Neuronal stem cell (in vitro differentiated cells): ENCODE results near the gene PCF11.

ENCODE experiments used
- DNase-seq: peaks from one replicate; pipeline ENCODE4 v3.0.0-alpha.2; 2013; ENCODE audit warnings: low spot score
- H2AFZ ChIP-seq: one replicate; pipeline ENCODE4 v1.6.1; 2013; ENCODE audit warnings: mild to moderate bottlenecking, low read length, inconsistent platforms
- H2AK5ac ChIP-seq: 2 replicates; pipeline ENCODE4 v1.6.1; 2013; ENCODE audit warnings: low read depth, mild to moderate bottlenecking, inconsistent platforms, low read length, moderate library complexity, mixed read lengths
- H2BK120ac ChIP-seq: 2 replicates; pipeline ENCODE4 v1.6.1; 2013; ENCODE audit warnings: low read depth, mild to moderate bottlenecking, inconsistent platforms, low read length, moderate library complexity, mixed read lengths
- H2BK12ac ChIP-seq: one replicate; pipeline ENCODE4 v1.6.1; 2013; ENCODE audit warnings: low read length, inconsistent platforms
- H2BK15ac ChIP-seq: 2 replicates; pipeline ENCODE4 v1.6.1; 2013; ENCODE audit warnings: mild to moderate bottlenecking, low read length, inconsistent platforms, mixed read lengths
- H2BK5ac ChIP-seq: one replicate; pipeline ENCODE4 v1.6.1; 2013; ENCODE audit warnings: inconsistent platforms, mild to moderate bottlenecking, low read length, moderate library complexity
- H3K14ac ChIP-seq: one replicate; pipeline ENCODE4 v1.6.1; 2013; ENCODE audit warnings: low read length, inconsistent platforms
- H3K18ac ChIP-seq: 2 replicates; pipeline ENCODE4 v1.6.1; 2013; ENCODE audit warnings: low read length, inconsistent platforms
- H3K23ac ChIP-seq: 2 replicates; pipeline ENCODE4 v1.6.1; 2013; ENCODE audit warnings: low read depth, mild to moderate bottlenecking, mixed read lengths, low read length, inconsistent platforms; ENCODE audit not compliant: poor library complexity
- H3K27ac ChIP-seq: replicated peaks from 3 replicates; pipeline ENCODE4 v1.5.1; 2013; ENCODE audit warnings: low read length, inconsistent platforms
- H3K27me3 ChIP-seq, 3 experiments: 2 replicates each; pipeline ENCODE4 v1.6.1; 2013; ENCODE audit warnings: low read length in 3 of 3, mild to moderate bottlenecking in 2 of 3, inconsistent platforms in 1 of 3, low read depth in 1 of 3, mixed read lengths in 1 of 3, moderate library complexity in 1 of 3; ENCODE audit not compliant: control insufficient read depth in 3 of 3, insufficient read depth in 3 of 3
- H3K36me3 ChIP-seq, 2 donors: replicated peaks in 1 of 2; 2 replicates each; pipeline ENCODE4 v1.6.1; 2013; ENCODE audit warnings: low read length in 2 of 2; ENCODE audit not compliant: control insufficient read depth in 2 of 2, insufficient read depth in 2 of 2
- H3K4ac ChIP-seq: 2 replicates; pipeline ENCODE4 v1.6.1; 2013; ENCODE audit warnings: inconsistent platforms, mild to moderate bottlenecking, low read length, moderate library complexity
- H3K4me1 ChIP-seq, 2 donors: 1 replicate in 1 of 2; 2 replicates in 1 of 2; pipeline ENCODE4 v1.6.1; 2013; ENCODE audit warnings: low read length in 2 of 2, low read depth in 1 of 2; ENCODE audit not compliant: control insufficient read depth in 2 of 2, insufficient read depth in 1 of 2
- H3K4me2 ChIP-seq: one replicate; pipeline ENCODE4 v1.6.1; 2013; ENCODE audit warnings: mild to moderate bottlenecking, low read length, inconsistent platforms; ENCODE audit not compliant: insufficient read depth, poor library complexity, severe bottlenecking
- H3K4me3 ChIP-seq, 2 donors: 2 replicates each; pipeline ENCODE4 v1.5.1; 2013; ENCODE audit warnings: low read length in 2 of 2, mild to moderate bottlenecking in 2 of 2, inconsistent platforms in 1 of 2, moderate library complexity in 1 of 2
- H3K79me1 ChIP-seq: one replicate; pipeline ENCODE4 v1.6.1; 2013; ENCODE audit warnings: low read depth, mild to moderate bottlenecking, inconsistent platforms, low read length, moderate library complexity
- H3K9ac ChIP-seq: one replicate; pipeline ENCODE4 v1.6.1; 2013; ENCODE audit warnings: mild to moderate bottlenecking, low read depth, low read length, inconsistent platforms; ENCODE audit not compliant: poor library complexity
- H3K9me3 ChIP-seq, 2 donors: replicated peaks in 1 of 2; 2 replicates each; pipeline versions ENCODE3 to v1.6.1; 2013; ENCODE audit warnings: low read length in 2 of 2, mild to moderate bottlenecking in 2 of 2, inconsistent platforms in 1 of 2, low read depth in 1 of 2, mixed read lengths in 1 of 2, moderate library complexity in 1 of 2; ENCODE audit not compliant: control insufficient read depth in 2 of 2, insufficient read depth in 1 of 2
- H4K8ac ChIP-seq: one replicate; pipeline ENCODE4 v1.6.1; 2013; ENCODE audit warnings: low read depth, mild to moderate bottlenecking, inconsistent platforms, low read length, moderate library complexity
- H4K91ac ChIP-seq: one replicate; pipeline ENCODE4 v1.6.1; 2013; ENCODE audit warnings: low read length, low read depth, mild to moderate bottlenecking, inconsistent platforms; ENCODE audit not compliant: poor library complexity
- WGBS, 2 donors: extraction: QIAGEN DNeasy Blood & Tissue Kit; methylation state at CpG; one replicate each; pipeline ENCODE4 v1.1.7; 2013; ENCODE audit warnings: missing lambda C conversion rate in 2 of 2, mixed read lengths in 1 of 2; ENCODE audit not compliant: insufficient read length in 2 of 2, insufficient replicate concordance in 1 of 2; ENCODE audit errors: extremely low coverage in 2 of 2; 5-methylcytosine and 5-hydroxymethylcytosine counted together

Gene PCF11

DNA sequence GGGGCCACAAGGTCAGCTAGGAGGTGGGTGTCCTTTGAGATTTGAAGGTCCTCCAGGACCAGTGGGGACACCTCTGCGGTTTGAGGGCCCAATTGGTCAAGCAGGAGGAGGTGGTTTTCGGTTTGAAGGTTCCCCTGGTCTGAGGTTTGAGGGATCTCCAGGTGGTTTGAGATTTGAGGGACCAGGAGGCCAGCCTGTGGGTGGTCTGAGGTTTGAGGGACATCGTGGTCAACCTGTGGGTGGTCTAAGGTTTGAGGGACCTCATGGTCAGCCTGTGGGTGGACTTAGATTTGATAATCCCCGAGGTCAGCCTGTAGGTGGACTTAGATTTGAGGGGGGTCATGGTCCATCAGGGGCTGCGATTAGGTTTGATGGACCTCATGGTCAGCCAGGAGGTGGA, 11.8 kb downstream of the PCF11 start:
- Histone ChIP-seq H3K4me3 (no peak overlapping the region), H2BK15ac (no peak overlapping the region), H3K27ac (no peak overlapping the region), H2AK5ac (no peak overlapping the region), H4K8ac (no peak overlapping the region), H3K14ac (no peak overlapping the region), H4K91ac (no peak overlapping the region), H3K36me3 (peaks cover 34 to 100% of the 10 kb centered on the region in 2 donors), H2BK120ac (no peak overlapping the region), H3K18ac (no peak overlapping the region), H3K4ac (no peak overlapping the region), H2AFZ (no peak overlapping the region), H3K27me3 (no peaks in the 10 kb centered on the region), H3K79me1 (no peaks in the 10 kb centered on the region), H3K9me3 (peaks cover 2 to 15% of the 10 kb centered on the region in 2 donors), H3K4me2 (no peak overlapping the region), H3K4me1 (no peaks in the 10 kb centered on the region), H2BK5ac (no peak overlapping the region), H3K23ac (no peak overlapping the region), H2BK12ac (no peak overlapping the region), H3K9ac (no peak overlapping the region)
- no CpG with 5 or more reads among the region's 5 CpGs for WGBS, 2 donors
- no peak for DNase-seq

DNA sequence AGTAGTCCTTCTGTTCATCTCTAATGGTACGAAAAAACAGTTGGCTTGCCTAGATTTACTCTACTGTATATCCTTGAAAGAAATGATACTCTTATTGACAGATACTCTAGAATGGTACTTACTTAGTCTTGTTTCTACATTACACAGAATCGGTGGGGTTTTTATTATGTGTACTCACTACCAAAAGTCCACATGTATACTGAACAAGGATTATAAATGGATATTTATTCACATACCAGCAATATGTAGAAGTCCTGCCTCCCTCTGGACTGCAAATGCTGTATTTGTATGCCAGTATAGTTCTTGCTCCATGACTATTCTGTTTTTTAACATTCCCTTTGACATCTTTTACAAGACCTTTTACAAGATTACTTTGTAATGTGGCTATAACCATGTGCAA, 13.9 kb downstream of the PCF11 start:
- Histone ChIP-seq H3K79me1 (no peaks in the 10 kb centered on the region), H3K4me3 (no peak overlapping the region), H4K91ac (no peak overlapping the region), H2BK12ac (no peak overlapping the region), H2AK5ac (no peak overlapping the region), H3K27me3 (no peaks in the 10 kb centered on the region), H3K9me3 (peaks cover 2 to 15% of the 10 kb centered on the region in 2 donors), H3K18ac (no peak overlapping the region), H2BK5ac (no peak overlapping the region), H2BK120ac (no peak overlapping the region), H2BK15ac (no peak overlapping the region), H3K4me1 (no peaks in the 10 kb centered on the region), H3K4me2 (no peak overlapping the region), H3K9ac (no peak overlapping the region), H3K27ac (no peak overlapping the region), H2AFZ (no peak overlapping the region), H3K14ac (no peak overlapping the region), H4K8ac (no peak overlapping the region), H3K4ac (no peak overlapping the region), H3K36me3 (peaks cover 30 to 100% of the 10 kb centered on the region in 2 donors), H3K23ac (no peak overlapping the region)
- no CpG with 5 or more reads among the region's 2 CpGs for WGBS, 2 donors
- DNase-seq = no peak

DNA sequence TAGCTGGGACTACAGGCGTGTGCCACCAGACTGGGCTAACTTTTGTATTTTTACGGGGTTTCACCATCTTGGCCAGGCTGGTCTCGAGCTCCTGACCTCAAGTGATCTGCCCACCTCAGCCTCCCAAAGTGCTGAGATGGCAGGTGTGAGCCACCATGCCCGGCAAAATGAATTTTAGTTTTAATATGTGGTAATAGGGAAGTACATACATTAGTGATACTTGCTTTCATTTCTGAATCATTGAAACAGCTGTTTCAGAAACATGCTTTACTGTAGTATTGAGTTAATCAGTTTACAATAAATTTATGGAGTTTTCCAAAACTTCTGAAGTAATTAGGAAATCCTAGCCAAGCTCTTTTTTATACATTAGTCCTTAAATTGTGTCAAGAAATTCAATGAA, 15.6 kb downstream of the PCF11 start:
- no CpG with 5 or more reads among the region's 4 CpGs for WGBS, 2 donors
- Histone ChIP-seq H4K8ac (no peak overlapping the region), H2BK5ac (no peak overlapping the region), H3K4me3 (no peak overlapping the region), H3K4ac (no peak overlapping the region), H2BK15ac (no peak overlapping the region), H2BK120ac (no peak overlapping the region), H2AK5ac (no peak overlapping the region), H3K9me3 (peaks cover 2 to 13% of the 10 kb centered on the region in 2 donors), H3K4me2 (no peak overlapping the region), H3K18ac (no peak overlapping the region), H4K91ac (no peak overlapping the region), H3K79me1 (no peaks in the 10 kb centered on the region), H3K27ac (no peak overlapping the region), H3K36me3 (peaks cover 20 to 100% of the 10 kb centered on the region in 2 donors), H3K9ac (no peak overlapping the region), H3K23ac (no peak overlapping the region), H3K4me1 (no peaks in the 10 kb centered on the region), H3K27me3 (no peaks in the 10 kb centered on the region), H2BK12ac (no peak overlapping the region), H3K14ac (no peak overlapping the region), H2AFZ (no peak overlapping the region)
- DNase-seq = no peak

DNA sequence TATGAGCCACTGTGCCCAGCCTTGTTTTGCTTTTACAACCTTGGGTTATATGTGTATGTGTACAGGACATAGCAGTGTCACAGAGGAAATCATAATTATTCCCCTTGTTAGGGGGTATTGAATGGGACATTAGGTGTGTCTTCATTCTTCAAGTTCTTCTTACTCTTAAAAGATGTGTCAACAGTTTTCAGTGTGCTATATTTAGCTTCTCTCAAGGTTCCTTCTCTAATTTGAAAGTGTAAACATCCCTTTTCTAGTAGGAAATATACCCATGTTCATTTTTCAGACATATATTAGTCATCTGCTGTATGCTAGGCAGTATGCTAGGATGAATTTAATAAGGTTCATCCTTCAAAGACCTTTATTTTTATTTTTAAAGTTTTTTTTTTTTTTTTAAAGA, 17.1 kb downstream of the PCF11 start:
- H4K8ac ChIP-seq = no peak overlapping the region
- H3K4me3 ChIP-seq = no peak overlapping the region
- no peak overlapping the region for H2BK12ac ChIP-seq
- H3K79me1 ChIP-seq = no peaks in the 10 kb centered on the region
- no peak overlapping the region for H2AK5ac ChIP-seq
- no peaks in the 10 kb centered on the region for H3K4me1 ChIP-seq
- H3K9ac ChIP-seq = no peak overlapping the region
- no peak overlapping the region for H3K14ac ChIP-seq
- no peak overlapping the region for H2BK5ac ChIP-seq
- H2BK15ac ChIP-seq = no peak overlapping the region
- H3K27ac ChIP-seq = no peak overlapping the region
- DNase-seq = no peak
- H3K36me3 ChIP-seq = peaks cover 11 to 100% of the 10 kb centered on the region in 2 donors
- no peak overlapping the region for H2AFZ ChIP-seq
- H4K91ac ChIP-seq = no peak overlapping the region
- no peak overlapping the region for H3K23ac ChIP-seq
- no peak overlapping the region for H3K18ac ChIP-seq
- no peak overlapping the region for H3K4ac ChIP-seq
- no peaks in the 10 kb centered on the region for H3K27me3 ChIP-seq
- H3K4me2 ChIP-seq = no peak overlapping the region
- H2BK120ac ChIP-seq = no peak overlapping the region
- no peaks in the 10 kb centered on the region for H3K9me3 ChIP-seq
